Hepatic stellate cell (primary cell): ENCODE measurements around the gene HECW1.
"Not testable (repeated sequence)": the region's sequence is repeated elsewhere in the genome, so short reads cannot be mapped to it uniquely, and the experiment has no call there.

ENCODE experiments used
- DNase-seq: peaks from one replicate; pipeline ENCODE4 v3.0.0; 2011; ENCODE audit warnings: low spot score

Gene HECW1

GRCh38 chr7:43467846-43468245 lies 355.4 kb downstream of the HECW1 start:
- no peak for DNase-seq

- DNase-seq, result no peak
Measured at GRCh38 chr7:43469051-43469450, 356.6 kb downstream of the HECW1 start.

- DNase-seq, result no peak
Measured at GRCh38 chr7:43470110-43470509, 357.7 kb downstream of the HECW1 start.

GRCh38 chr7:43475983-43476382 lies 363.5 kb downstream of the HECW1 start:
- DNase-seq, result no peak

- DNase-seq, result no peak
Measured at GRCh38 chr7:43476896-43477295, 364.4 kb downstream of the HECW1 start.

GRCh38 chr7:43479042-43479441 lies 366.6 kb downstream of the HECW1 start:
- no peak for DNase-seq

GRCh38 chr7:43479543-43479942 lies 367.1 kb downstream of the HECW1 start:
- no peak for DNase-seq

- DNase-seq, result no peak
Measured at GRCh38 chr7:43480581-43480980, 368.1 kb downstream of the HECW1 start.

GRCh38 chr7:43481902-43482678 lies 369.6 kb downstream of the HECW1 start:
- DNase-seq, result no peak

GRCh38 chr7:43482679-43483252 lies 370.3 kb downstream of the HECW1 start:
- no peak for DNase-seq

GRCh38 chr7:43484678-43485395 lies 372.4 kb downstream of the HECW1 start:
- no peak for DNase-seq

GRCh38 chr7:43485580-43485979 lies 373.1 kb downstream of the HECW1 start:
- no peak for DNase-seq

- DNase-seq, result not testable (repeated sequence)
Measured at GRCh38 chr7:43486008-43486407, 373.6 kb downstream of the HECW1 start.

GRCh38 chr7:43486634-43487033 lies 374.2 kb downstream of the HECW1 start:
- DNase-seq, result no peak

GRCh38 chr7:43487731-43488073 lies 375.3 kb downstream of the HECW1 start:
- DNase-seq, result no peak

- no peak for DNase-seq
Measured at GRCh38 chr7:43489257-43489656, 376.8 kb downstream of the HECW1 start.

- no peak for DNase-seq
Measured at GRCh38 chr7:43490016-43490415, 377.6 kb downstream of the HECW1 start.

GRCh38 chr7:43491123-43491522 lies 378.7 kb downstream of the HECW1 start:
- DNase-seq, result no peak

GRCh38 chr7:43491984-43492383 lies 379.5 kb downstream of the HECW1 start:
- DNase-seq, result peak; percentile 12

GRCh38 chr7:43492896-43493295 lies 380.4 kb downstream of the HECW1 start:
- no peak for DNase-seq

- DNase-seq, result no peak
Measured at GRCh38 chr7:43495572-43495971, 383.1 kb downstream of the HECW1 start.

GRCh38 chr7:43496596-43496995 lies 384.1 kb downstream of the HECW1 start:
- no peak for DNase-seq

- no peak for DNase-seq
Measured at GRCh38 chr7:43501870-43502269, 389.4 kb downstream of the HECW1 start.
